BE2C (cell line): ENCODE data around the gene GAS2.

ENCODE experiments used
- DNase-seq: peaks from one replicate; pipeline ENCODE4 v3.0.0-alpha.2; 2020
- H3K27me3 ChIP-seq: fragments of 250-450 bp; sonication (Bioruptor Pico); 2 replicates; pipeline ENCODE4 v1.5.1; 2020; ENCODE audit warnings: mild to moderate bottlenecking
- H3K36me3 ChIP-seq: fragments of 250-450 bp; sonication (Bioruptor Pico); 2 replicates; pipeline ENCODE4 v1.5.1; 2020; ENCODE audit warnings: mild to moderate bottlenecking
- H3K4me1 ChIP-seq: fragments of 250-450 bp; sonication (Bioruptor Pico); 2 replicates; pipeline ENCODE4 v1.5.1; 2020
- H3K4me3 ChIP-seq: 2 replicates; pipeline ENCODE4 v1.5.1; 2011; ENCODE audit warnings: low read depth, low read length
- H3K9me3 ChIP-seq: fragments of 250-450 bp; sonication (Bioruptor Pico); 2 replicates; pipeline ENCODE4 v1.5.1; 2020
- TF ChIP-seq, protein P1 (sequence below): IDR thresholded peaks from 2 replicates; pipeline ENCODE4 v1.5.1; 2012; ENCODE audit warnings: mild to moderate bottlenecking, low read depth, low read length

The GAS2 gene

DNA sequence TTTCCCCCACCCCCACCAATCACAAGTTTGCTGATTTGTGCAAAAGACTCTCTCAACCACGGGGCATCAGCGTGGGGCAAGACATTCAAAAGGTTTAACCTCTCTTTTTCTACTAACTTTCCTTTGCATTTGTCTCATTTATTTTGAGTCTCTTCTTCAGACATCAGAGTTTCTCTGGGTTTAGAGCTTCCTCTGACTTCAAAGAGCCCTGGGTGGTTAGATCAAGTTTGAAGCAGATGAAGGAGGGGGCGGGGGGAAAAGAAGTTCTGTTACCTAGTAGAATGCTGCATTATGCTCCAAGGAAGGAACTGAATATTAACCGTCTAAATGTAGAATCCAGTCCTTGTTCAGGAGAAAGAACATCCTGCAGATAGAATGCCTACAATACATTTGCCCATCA is 24.5 kb downstream of the GAS2 start:
- no peaks in the 10 kb centered on the region for H3K36me3 ChIP-seq
- TF ChIP-seq, protein P1, sequence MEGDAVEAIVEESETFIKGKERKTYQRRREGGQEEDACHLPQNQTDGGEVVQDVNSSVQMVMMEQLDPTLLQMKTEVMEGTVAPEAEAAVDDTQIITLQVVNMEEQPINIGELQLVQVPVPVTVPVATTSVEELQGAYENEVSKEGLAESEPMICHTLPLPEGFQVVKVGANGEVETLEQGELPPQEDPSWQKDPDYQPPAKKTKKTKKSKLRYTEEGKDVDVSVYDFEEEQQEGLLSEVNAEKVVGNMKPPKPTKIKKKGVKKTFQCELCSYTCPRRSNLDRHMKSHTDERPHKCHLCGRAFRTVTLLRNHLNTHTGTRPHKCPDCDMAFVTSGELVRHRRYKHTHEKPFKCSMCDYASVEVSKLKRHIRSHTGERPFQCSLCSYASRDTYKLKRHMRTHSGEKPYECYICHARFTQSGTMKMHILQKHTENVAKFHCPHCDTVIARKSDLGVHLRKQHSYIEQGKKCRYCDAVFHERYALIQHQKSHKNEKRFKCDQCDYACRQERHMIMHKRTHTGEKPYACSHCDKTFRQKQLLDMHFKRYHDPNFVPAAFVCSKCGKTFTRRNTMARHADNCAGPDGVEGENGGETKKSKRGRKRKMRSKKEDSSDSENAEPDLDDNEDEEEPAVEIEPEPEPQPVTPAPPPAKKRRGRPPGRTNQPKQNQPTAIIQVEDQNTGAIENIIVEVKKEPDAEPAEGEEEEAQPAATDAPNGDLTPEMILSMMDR = no peak
- no peaks in the 10 kb centered on the region for H3K4me1 ChIP-seq
- no peak for DNase-seq
- no peaks in the 10 kb centered on the region for H3K27me3 ChIP-seq
- H3K4me3 ChIP-seq = no peak overlapping the region
- H3K9me3 ChIP-seq = no peaks in the 10 kb centered on the region

DNA sequence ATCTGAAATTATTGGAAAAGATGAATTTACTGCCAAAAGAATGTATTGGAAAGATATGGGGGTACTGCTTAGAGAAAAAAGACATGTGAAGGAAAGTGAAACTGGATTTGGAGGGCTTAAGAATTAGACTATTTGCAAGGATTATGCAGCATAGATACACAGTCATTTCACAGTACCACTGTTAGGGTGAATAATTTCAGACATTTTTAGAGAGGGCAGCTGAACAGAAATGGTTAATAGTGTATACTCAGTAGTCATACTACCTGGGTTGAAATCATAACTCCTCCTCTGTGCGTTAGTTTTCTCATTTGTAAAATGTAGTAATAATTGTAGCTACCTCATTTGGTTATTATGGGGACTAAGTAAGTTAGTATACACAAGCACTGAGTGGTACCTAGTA is 33.0 kb downstream of the GAS2 start:
- no peak for DNase-seq
- TF ChIP-seq, protein P1 = no peak

DNA sequence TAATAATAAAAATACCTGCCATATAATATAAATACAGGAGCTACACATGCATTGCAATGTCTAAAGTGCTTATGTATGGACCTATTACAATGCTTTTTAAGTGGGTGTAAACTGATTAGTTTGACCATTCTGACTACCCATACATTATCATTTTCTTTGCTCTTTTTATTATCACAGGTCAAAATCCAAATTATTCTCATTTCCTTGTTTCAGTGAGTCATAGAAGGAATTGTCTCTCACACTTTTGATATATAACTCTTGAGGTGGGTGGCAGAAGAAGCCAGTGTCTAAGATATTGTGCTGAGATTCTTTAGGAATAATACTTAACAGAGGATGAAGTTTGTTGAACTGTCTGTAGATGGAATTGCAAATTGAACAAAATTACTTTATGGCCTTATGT is 35.6 kb downstream of the GAS2 start:
- H3K9me3 ChIP-seq = no peaks in the 10 kb centered on the region
- no peak overlapping the region for H3K4me3 ChIP-seq
- peaks cover 5% of the 10 kb centered on the region for H3K4me1 ChIP-seq
- no peaks in the 10 kb centered on the region for H3K36me3 ChIP-seq
- DNase-seq = no peak
- TF ChIP-seq, protein P1 = no peak
- H3K27me3 ChIP-seq = no peaks in the 10 kb centered on the region

More for the DNA sequence above, 33.0 kb downstream of the GAS2 start:
- Histone ChIP-seq H3K27me3 (no peaks in the 10 kb centered on the region), H3K9me3 (no peaks in the 10 kb centered on the region), H3K4me3 (no peak overlapping the region), H3K36me3 (no peaks in the 10 kb centered on the region), H3K4me1 (peaks cover 5% of the 10 kb centered on the region)

GRCh38 chr11:22703040-22703439 is 36.6 kb downstream of the GAS2 start:
- peak; percentile 4 for DNase-seq
- no peaks in the 10 kb centered on the region for H3K9me3 ChIP-seq
- peaks cover 5% of the 10 kb centered on the region for H3K4me1 ChIP-seq
- no peaks in the 10 kb centered on the region for H3K36me3 ChIP-seq
- no peak overlapping the region for H3K4me3 ChIP-seq
- TF ChIP-seq, protein P1 = no peak
- H3K27me3 ChIP-seq = no peaks in the 10 kb centered on the region

DNA sequence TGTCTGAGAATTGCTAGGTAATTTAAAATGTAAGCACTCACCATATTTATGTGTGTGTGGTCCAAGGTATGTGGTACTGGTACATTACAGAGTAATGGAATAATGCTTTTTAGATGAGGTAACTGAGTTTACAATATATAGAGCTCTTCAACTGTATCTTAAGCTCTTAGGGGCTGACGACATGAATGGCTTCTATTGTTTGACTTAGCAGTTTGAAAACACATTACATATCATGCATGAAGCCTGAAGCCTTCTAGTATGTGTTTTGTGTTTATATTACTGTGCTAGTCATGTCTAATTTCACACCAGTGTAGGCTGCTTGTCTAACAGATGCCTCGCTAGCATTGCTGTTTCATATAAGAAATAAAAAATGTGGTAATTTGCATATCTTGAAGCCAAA is 37.2 kb downstream of the GAS2 start:
- H3K9me3 ChIP-seq = no peaks in the 10 kb centered on the region
- no peak for DNase-seq
- H3K4me1 ChIP-seq = peaks cover 9% of the 10 kb centered on the region
- H3K27me3 ChIP-seq = no peaks in the 10 kb centered on the region
- TF ChIP-seq, protein P1 = no peak
- no peaks in the 10 kb centered on the region for H3K36me3 ChIP-seq
- no peak overlapping the region for H3K4me3 ChIP-seq

DNA sequence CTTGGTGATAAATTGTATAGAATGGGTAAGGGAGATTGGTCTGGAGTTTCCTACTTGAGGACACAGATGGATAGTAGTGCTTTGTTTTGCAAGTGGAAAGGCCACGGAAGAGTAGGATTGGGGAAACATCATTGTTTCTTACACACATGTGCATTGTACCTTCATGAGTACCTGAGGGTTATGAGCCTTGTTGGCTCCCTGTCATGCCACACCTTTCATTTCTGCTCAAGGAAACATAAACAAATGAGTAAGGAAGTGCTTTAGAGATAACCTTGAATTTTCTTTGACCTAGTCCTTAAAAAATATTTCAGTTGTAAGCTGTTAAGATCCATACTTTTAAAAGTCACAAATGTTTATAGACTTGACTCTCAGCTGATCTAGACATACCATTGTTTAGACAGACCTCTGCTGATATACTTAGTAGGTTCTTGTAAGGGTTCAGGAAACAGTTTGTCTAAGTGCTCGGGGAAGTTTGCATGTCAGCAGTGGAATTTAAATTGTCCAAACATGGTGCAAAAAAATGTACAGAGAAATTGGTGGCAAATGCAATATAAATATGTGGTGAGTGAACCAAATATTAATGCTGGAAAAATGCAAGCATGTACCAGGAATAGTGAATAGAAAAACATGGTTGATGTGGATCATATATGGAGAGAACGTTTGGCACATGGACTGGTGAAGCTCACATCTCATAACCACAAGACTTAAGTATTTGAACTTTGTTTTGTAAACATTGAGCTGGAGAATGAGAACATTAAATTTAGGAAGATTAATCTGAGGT is 40.9 kb downstream of the GAS2 start:
- no peaks in the 10 kb centered on the region for H3K27me3 ChIP-seq
- no peaks in the 10 kb centered on the region for H3K36me3 ChIP-seq
- no peak overlapping the region for H3K4me3 ChIP-seq
- peaks cover 11% of the 10 kb centered on the region for H3K4me1 ChIP-seq
- no peak for DNase-seq
- TF ChIP-seq, protein P1 = no peak
- no peaks in the 10 kb centered on the region for H3K9me3 ChIP-seq
